ENCODE results near the gene CCNL2. TPM values are rescaled to one million over a fixed set of nuclear protein-coding genes. Genes with fewer than 3 reads are reported as not detected.

The CCNL2 gene
- total and polyA plus RNA-seq, 2 of the 13 experiments (the other 11 are each of a cell fraction or from before 2014, with no cell fraction given) = 105 to 340 TPM

- peak; percentile 75; the same call in 1 of the 2 replicates for TF ChIP-seq ZBTB20 (CRISPR knock-in tag; IDR thresholded peaks at IDR 0.05; ENCODE audit: borderline replicate concordance, low read depth)
- TF ChIP-seq, protein P1, sequence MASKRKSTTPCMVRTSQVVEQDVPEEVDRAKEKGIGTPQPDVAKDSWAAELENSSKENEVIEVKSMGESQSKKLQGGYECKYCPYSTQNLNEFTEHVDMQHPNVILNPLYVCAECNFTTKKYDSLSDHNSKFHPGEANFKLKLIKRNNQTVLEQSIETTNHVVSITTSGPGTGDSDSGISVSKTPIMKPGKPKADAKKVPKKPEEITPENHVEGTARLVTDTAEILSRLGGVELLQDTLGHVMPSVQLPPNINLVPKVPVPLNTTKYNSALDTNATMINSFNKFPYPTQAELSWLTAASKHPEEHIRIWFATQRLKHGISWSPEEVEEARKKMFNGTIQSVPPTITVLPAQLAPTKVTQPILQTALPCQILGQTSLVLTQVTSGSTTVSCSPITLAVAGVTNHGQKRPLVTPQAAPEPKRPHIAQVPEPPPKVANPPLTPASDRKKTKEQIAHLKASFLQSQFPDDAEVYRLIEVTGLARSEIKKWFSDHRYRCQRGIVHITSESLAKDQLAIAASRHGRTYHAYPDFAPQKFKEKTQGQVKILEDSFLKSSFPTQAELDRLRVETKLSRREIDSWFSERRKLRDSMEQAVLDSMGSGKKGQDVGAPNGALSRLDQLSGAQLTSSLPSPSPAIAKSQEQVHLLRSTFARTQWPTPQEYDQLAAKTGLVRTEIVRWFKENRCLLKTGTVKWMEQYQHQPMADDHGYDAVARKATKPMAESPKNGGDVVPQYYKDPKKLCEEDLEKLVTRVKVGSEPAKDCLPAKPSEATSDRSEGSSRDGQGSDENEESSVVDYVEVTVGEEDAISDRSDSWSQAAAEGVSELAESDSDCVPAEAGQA (IDR thresholded peaks at IDR 0.05; ENCODE audit: low read depth) = peak; percentile 96
- TF ChIP-seq, protein P1 (CRISPR knock-in tag; IDR thresholded peaks at IDR 0.05; ENCODE audit: borderline replicate concordance) = peak; percentile 68; the same call in 1 of the 2 replicates
- peak; percentile 92; the same call in 1 of the 2 replicates for TF ChIP-seq ZNF776 (CRISPR knock-in tag; IDR thresholded peaks at IDR 0.05)
- peak; percentile 93; the same call in 1 of the 2 replicates for TF ChIP-seq SMAD9 (CRISPR knock-in tag; IDR thresholded peaks at IDR 0.05)
- no peak for TF ChIP-seq FOXP1 (IDR thresholded peaks at IDR 0.05)
- peak; percentile 46; the same call in 1 of the 2 replicates for TF ChIP-seq FOXP1 (CRISPR knock-in tag; IDR thresholded peaks at IDR 0.05)
- TF ChIP-seq JARID2 (CRISPR knock-in tag; IDR thresholded peaks at IDR 0.05; ENCODE audit: insufficient replicate concordance) = peak; percentile 92
- no peak for TF ChIP-seq ZNF326 (CRISPR knock-in tag; IDR thresholded peaks at IDR 0.05; ENCODE audit: borderline replicate concordance)
- TF ChIP-seq, protein P2, sequence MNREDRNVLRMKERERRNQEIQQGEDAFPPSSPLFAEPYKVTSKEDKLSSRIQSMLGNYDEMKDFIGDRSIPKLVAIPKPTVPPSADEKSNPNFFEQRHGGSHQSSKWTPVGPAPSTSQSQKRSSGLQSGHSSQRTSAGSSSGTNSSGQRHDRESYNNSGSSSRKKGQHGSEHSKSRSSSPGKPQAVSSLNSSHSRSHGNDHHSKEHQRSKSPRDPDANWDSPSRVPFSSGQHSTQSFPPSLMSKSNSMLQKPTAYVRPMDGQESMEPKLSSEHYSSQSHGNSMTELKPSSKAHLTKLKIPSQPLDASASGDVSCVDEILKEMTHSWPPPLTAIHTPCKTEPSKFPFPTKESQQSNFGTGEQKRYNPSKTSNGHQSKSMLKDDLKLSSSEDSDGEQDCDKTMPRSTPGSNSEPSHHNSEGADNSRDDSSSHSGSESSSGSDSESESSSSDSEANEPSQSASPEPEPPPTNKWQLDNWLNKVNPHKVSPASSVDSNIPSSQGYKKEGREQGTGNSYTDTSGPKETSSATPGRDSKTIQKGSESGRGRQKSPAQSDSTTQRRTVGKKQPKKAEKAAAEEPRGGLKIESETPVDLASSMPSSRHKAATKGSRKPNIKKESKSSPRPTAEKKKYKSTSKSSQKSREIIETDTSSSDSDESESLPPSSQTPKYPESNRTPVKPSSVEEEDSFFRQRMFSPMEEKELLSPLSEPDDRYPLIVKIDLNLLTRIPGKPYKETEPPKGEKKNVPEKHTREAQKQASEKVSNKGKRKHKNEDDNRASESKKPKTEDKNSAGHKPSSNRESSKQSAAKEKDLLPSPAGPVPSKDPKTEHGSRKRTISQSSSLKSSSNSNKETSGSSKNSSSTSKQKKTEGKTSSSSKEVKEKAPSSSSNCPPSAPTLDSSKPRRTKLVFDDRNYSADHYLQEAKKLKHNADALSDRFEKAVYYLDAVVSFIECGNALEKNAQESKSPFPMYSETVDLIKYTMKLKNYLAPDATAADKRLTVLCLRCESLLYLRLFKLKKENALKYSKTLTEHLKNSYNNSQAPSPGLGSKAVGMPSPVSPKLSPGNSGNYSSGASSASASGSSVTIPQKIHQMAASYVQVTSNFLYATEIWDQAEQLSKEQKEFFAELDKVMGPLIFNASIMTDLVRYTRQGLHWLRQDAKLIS (CRISPR knock-in tag; IDR thresholded peaks at IDR 0.05) = peak; percentile 61; the same call in 1 of the 2 replicates
- peak; percentile 81 for TF ChIP-seq ZNF263 (CRISPR knock-in tag; IDR thresholded peaks at IDR 0.05)
- TF ChIP-seq, protein P3, sequence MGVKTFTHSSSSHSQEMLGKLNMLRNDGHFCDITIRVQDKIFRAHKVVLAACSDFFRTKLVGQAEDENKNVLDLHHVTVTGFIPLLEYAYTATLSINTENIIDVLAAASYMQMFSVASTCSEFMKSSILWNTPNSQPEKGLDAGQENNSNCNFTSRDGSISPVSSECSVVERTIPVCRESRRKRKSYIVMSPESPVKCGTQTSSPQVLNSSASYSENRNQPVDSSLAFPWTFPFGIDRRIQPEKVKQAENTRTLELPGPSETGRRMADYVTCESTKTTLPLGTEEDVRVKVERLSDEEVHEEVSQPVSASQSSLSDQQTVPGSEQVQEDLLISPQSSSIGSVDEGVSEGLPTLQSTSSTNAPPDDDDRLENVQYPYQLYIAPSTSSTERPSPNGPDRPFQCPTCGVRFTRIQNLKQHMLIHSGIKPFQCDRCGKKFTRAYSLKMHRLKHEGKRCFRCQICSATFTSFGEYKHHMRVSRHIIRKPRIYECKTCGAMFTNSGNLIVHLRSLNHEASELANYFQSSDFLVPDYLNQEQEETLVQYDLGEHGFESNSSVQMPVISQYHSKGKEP (CRISPR knock-in tag; IDR thresholded peaks at IDR 0.05) = peak; percentile 66; the same call in 1 of the 2 replicates
- TF ChIP-seq PAX8 (CRISPR knock-in tag; IDR thresholded peaks at IDR 0.05; ENCODE audit: borderline replicate concordance) = 0 out of 2 replicates have a peak, but pooled peaks have one; percentile 25
Measured at GRCh38 chr1:1406821-1407635, 7.9 kb upstream of the CCNL2 start, which contains the start of gene MRPL20 (continued).
